Esophagus squamous epithelium (tissue), 5 donors: Measurements from ENCODE around the gene OGFRL1. TPM values are rescaled to one million over a fixed set of nuclear protein-coding genes. Genes with fewer than 3 reads are reported as not detected.

Experiments used
- DNase-seq: peaks from one replicate; lab custom pipeline; 2025; lab: John Stamatoyannopoulos, UW
- H3K27ac ChIP-seq, 4 donors: fragments of 200-600 bp; sonication (generic); one replicate each; pipeline ENCODE4 v1.5.1; 2016 to 2019; ENCODE audit warnings: mild to moderate bottlenecking in 1 of 4
- H3K27me3 ChIP-seq, 4 donors: fragments of 200-600 bp; sonication (generic); 1 replicate in 3 of 4; 2 replicates in 1 of 4; pipeline versions ENCODE4 v1.5.1 to v1.6.0; 2017 to 2021; ENCODE audit warnings: antibody characterized with exemption in 1 of 4
- H3K36me3 ChIP-seq, 3 donors: fragments of 200-600 bp; sonication (generic); one replicate each; pipeline ENCODE4 v1.5.1; 2016 to 2019
- H3K4me1 ChIP-seq, 3 donors: fragments of 200-600 bp; sonication (generic); one replicate each; pipeline ENCODE4 v1.5.1; 2017 to 2019
- H3K4me3 ChIP-seq, 4 donors: fragments of 200-600 bp; sonication (generic); 1 replicate in 3 of 4; 2 replicates in 1 of 4; pipeline ENCODE4 v1.5.1; 2016 to 2019; ENCODE audit warnings: mild to moderate bottlenecking in 2 of 4, moderate library complexity in 1 of 4
- H3K9me3 ChIP-seq, 3 donors: fragments of 200-600 bp; sonication (generic); one replicate each; pipeline ENCODE4 v1.5.1; 2016 to 2019
- POLR2A ChIP-seq, 4 donors: fragments of 450-650 bp; IDR thresholded peaks; one replicate each; pipeline ENCODE4 v1.6.1; 2017; ENCODE audit warnings: antibody characterized with exemption in 4 of 4, mild to moderate bottlenecking in 4 of 4, moderate library complexity in 3 of 4
- WGBS, 2 donors: methylation state at CpG; one replicate each; pipeline ENCODE4 v1.1.5; 2018; 5-methylcytosine and 5-hydroxymethylcytosine counted together
- intact Hi-C: fragments of 100-400 bp; cut with DNase I; formaldehyde crosslinking; loops from one replicate; pipeline ENCODE4 v1.15.0; 2022
- total RNA-seq, 4 donors: library from RNA; depleted of rRNA; stranded (reverse); fragments of >200 nt; gene quantifications; one replicate each; pipeline ENCODE4 v1.1.0, GENCODE V29; 2016
- TF ChIP-seq, protein P1 (sequence below), 6 experiments: fragments of 450-650 bp in 4 of 6; fragments of 200-600 bp in 2 of 6; sonication (generic) in 2 of 6; IDR thresholded peaks; one replicate each; pipeline ENCODE4 v1.5.1; 2016 to 2019; ENCODE audit warnings: antibody characterized with exemption in 6 of 6, mild to moderate bottlenecking in 4 of 6, moderate library complexity in 4 of 6
- donor health status: DM: yes; HTN: yes; CAD: no.

OGFRL1 gene
- total RNA-seq, 4 donors from 2014 or later, result 36.7 to 67.9 (median 47.8) TPM

- Histone ChIP-seq H3K27me3 (no peaks in the 10 kb centered on the region), H3K9me3 (no peaks in the 10 kb centered on the region), H3K36me3 (peaks cover 3 to 89% (median 7%) of the 10 kb centered on the region in 3 donors), H3K4me3 (no peak overlapping the region), H3K27ac (no peak overlapping the region), H3K4me1 (peaks cover 0 to 16% (median 0%) of the 10 kb centered on the region in 3 donors)
- 86 to 92% methylated on average over 4 of the region's 4 CpGs for WGBS, 2 donors
- TF ChIP-seq POLR2A (IDR thresholded peaks at IDR 0.05), result no peak
- TF ChIP-seq, protein P1, sequence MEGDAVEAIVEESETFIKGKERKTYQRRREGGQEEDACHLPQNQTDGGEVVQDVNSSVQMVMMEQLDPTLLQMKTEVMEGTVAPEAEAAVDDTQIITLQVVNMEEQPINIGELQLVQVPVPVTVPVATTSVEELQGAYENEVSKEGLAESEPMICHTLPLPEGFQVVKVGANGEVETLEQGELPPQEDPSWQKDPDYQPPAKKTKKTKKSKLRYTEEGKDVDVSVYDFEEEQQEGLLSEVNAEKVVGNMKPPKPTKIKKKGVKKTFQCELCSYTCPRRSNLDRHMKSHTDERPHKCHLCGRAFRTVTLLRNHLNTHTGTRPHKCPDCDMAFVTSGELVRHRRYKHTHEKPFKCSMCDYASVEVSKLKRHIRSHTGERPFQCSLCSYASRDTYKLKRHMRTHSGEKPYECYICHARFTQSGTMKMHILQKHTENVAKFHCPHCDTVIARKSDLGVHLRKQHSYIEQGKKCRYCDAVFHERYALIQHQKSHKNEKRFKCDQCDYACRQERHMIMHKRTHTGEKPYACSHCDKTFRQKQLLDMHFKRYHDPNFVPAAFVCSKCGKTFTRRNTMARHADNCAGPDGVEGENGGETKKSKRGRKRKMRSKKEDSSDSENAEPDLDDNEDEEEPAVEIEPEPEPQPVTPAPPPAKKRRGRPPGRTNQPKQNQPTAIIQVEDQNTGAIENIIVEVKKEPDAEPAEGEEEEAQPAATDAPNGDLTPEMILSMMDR (IDR thresholded peaks at IDR 0.05), result no peak
- DNase-seq, result no peak
- intact Hi-C loops, result no loop called here
Observed at GRCh38 chr6:71300561-71301168, 12.1 kb downstream of the OGFRL1 start.

GRCh38 chr6:71301546-71301945 lies 12.9 kb downstream of the OGFRL1 start:
- Histone ChIP-seq H3K4me1 (peaks cover 0 to 16% (median 0%) of the 10 kb centered on the region in 3 donors), H3K27ac (no peak overlapping the region), H3K4me3 (no peak overlapping the region), H3K36me3 (peaks cover 3 to 87% (median 7%) of the 10 kb centered on the region in 3 donors), H3K9me3 (no peaks in the 10 kb centered on the region), H3K27me3 (no peaks in the 10 kb centered on the region)
- no peak for DNase-seq
- WGBS, 2 donors, result 88 to 99% methylated on average over 7 of the region's 7 CpGs
- intact Hi-C loops, result no loop called here
- TF ChIP-seq, protein P1 (IDR thresholded peaks at IDR 0.05), result no peak
- TF ChIP-seq POLR2A (IDR thresholded peaks at IDR 0.05), result no peak

DNA sequence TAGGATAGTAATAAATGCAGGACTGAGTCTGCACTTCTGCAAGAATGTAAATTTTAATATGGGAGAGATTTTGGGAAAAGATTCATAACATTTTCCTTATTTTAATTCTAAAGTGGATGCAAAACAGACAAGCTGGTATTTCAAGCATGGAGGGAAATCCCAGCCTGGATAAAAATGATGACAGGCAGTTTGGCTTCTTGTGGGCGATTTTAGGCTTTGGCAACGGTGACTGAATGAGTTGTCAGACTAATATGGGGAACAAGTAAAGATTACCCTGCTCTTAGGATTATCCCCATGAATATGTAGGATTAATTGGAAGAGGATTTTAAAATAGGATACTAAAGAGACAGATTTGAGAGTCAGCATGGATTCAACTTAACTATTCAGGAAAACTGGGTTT lies 21.0 kb downstream of the OGFRL1 start:
- H3K4me1 ChIP-seq, result peaks cover 0 to 16% (median 5%) of the 10 kb centered on the region in 3 donors
- no peak for TF ChIP-seq POLR2A (IDR thresholded peaks at IDR 0.05)
- TF ChIP-seq, protein P1 (IDR thresholded peaks at IDR 0.05), result no peak
- H3K36me3 ChIP-seq, result peaks cover 0 to 8% (median 0%) of the 10 kb centered on the region in 3 donors
- no peak overlapping the region for H3K27ac ChIP-seq
- H3K27me3 ChIP-seq, result no peaks in the 10 kb centered on the region
- intact Hi-C loops, result no loop called here
- no peak for DNase-seq
- 23% methylated on average over 2 of the region's 2 CpGs for WGBS, 2 donors
- H3K4me3 ChIP-seq, result no peak overlapping the region
- no peaks in the 10 kb centered on the region for H3K9me3 ChIP-seq

- no peaks in the 10 kb centered on the region for H3K27me3 ChIP-seq
- no peak overlapping the region for H3K4me3 ChIP-seq
- no peak for TF ChIP-seq POLR2A (IDR thresholded peaks at IDR 0.05)
- TF ChIP-seq, protein P1 (IDR thresholded peaks at IDR 0.05), result no peak
- no peaks in the 10 kb centered on the region for H3K9me3 ChIP-seq
- peaks cover 0 to 16% (median 5%) of the 10 kb centered on the region in 3 donors for H3K4me1 ChIP-seq
- H3K36me3 ChIP-seq, result peaks cover 0 to 8% (median 0%) of the 10 kb centered on the region in 3 donors
- WGBS, 2 donors, result 26 to 48% methylated on average over 1 of the region's 1 CpG
- no peak for DNase-seq
- intact Hi-C loops, result no loop called here
- no peak overlapping the region for H3K27ac ChIP-seq
Observed at GRCh38 chr6:71310261-71310660, 21.6 kb downstream of the OGFRL1 start.

DNA sequence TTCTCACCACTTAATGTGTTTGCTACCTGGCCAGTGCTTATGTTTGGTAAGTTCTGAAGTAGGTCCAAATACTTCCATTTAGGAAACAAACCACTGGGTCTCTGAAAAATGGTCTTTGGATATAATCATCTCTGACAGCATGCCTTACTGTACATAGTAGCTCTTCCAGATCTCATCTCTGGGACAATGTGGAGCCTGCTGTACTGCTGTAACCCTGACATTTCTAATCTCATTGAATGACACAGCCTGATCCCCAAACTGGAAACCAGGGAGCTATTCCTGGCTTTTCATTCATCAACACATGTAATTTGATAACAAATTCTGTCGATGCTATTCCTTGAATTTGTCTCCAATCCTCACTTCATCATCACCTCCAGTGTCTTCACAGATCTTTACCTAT lies 23.5 kb downstream of the OGFRL1 start:
- intact Hi-C loops, result no loop called here
- Histone ChIP-seq H3K27me3 (no peaks in the 10 kb centered on the region), H3K4me3 (no peak overlapping the region), H3K27ac (no peak overlapping the region), H3K4me1 (peaks cover 0 to 16% (median 5%) of the 10 kb centered on the region in 3 donors), H3K36me3 (no peaks in the 10 kb centered on the region), H3K9me3 (no peaks in the 10 kb centered on the region)
- WGBS, 2 donors, result 72 to 86% methylated on average over 1 of the region's 1 CpG
- no peak for DNase-seq
- TF ChIP-seq, protein P1 (IDR thresholded peaks at IDR 0.05), result no peak
- no peak for TF ChIP-seq POLR2A (IDR thresholded peaks at IDR 0.05)
